GM10266 (cell line): Measurements from ENCODE around the gene NLRP12.
"Not testable (repeated sequence)": the region's sequence is repeated elsewhere in the genome, so short reads cannot be mapped to it uniquely, and the experiment has no call there.

ENCODE experiments used
- DNase-seq: peaks from one replicate; pipeline ENCODE4 v3.0.0; 2012; ENCODE audit errors: extremely low spot score
- CTCF ChIP-seq: IDR thresholded peaks from 2 replicates; pipeline ENCODE4 v1.5.1; 2012; ENCODE audit warnings: mild to moderate bottlenecking, low read depth; ENCODE audit not compliant: control insufficient read depth, insufficient read depth; ENCODE audit errors: missing control alignments

Gene NLRP12

GRCh38 chr19:53853707-53854106 lies 29.6 kb upstream of the NLRP12 start:
- DNase-seq: no peak
- TF ChIP-seq CTCF: no peak

- DNase-seq: no peak
- TF ChIP-seq CTCF: no peak
Measured at GRCh38 chr19:53849237-53849676, 25.1 kb upstream of the NLRP12 start.

GRCh38 chr19:53847555-53847954 lies 23.4 kb upstream of the NLRP12 start:
- TF ChIP-seq CTCF: no peak

GRCh38 chr19:53844849-53845246 lies 20.7 kb upstream of the NLRP12 start:
- no peak for DNase-seq
- TF ChIP-seq CTCF: no peak

More at GRCh38 chr19:53847555-53847954, 23.4 kb upstream of the NLRP12 start:
- DNase-seq: no peak

GRCh38 chr19:53840914-53841313 lies 16.8 kb upstream of the NLRP12 start:
- DNase-seq: not testable (repeated sequence)

- DNase-seq: not testable (repeated sequence)
Measured at GRCh38 chr19:53840241-53840640, 16.1 kb upstream of the NLRP12 start.

GRCh38 chr19:53838446-53838845 lies 14.3 kb upstream of the NLRP12 start:
- not testable (repeated sequence) for DNase-seq

- DNase-seq: not testable (repeated sequence)
Measured at GRCh38 chr19:53832861-53833260, 8.7 kb upstream of the NLRP12 start.

- DNase-seq: no peak
- no peak for TF ChIP-seq CTCF
Measured at GRCh38 chr19:53828531-53828930, 4.4 kb upstream of the NLRP12 start.

- TF ChIP-seq CTCF: no peak
- DNase-seq: no peak
Measured at GRCh38 chr19:53826876-53827275, 2.8 kb upstream of the NLRP12 start.
